ENCODE results near the gene GK2. TPM values are rescaled to one million over a fixed set of nuclear protein-coding genes. Genes with fewer than 3 reads are reported as not detected.

GK2 gene
- not detected in 2 replicates for total RNA-seq

DNA sequence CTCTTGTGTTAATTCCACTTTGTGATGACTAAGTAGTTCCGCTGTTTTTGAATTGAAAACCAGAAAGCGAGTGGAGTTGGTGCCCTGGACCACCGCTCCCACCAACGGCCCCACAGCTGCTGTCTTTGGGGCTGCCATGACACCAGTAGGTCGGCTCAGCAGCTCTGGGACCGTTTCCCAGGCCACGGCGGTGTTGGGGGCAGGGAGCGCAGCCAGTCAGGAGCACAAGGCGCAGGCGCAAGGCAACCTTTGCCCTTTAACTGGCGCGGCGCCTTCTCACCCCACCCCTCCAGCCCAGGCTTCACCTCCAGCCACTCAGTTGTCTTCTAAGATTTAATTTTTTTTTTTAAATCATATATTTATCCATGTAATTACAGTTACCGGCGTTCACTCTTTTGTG lies at the start of gene GK2:
Gene GK2 (minus strand): TSS at position 166 of the 400 bp plus-strand sequence. CDS start 28 bp downstream, at position 138.

Other genes with a start within 250 kb of the GK2 start
- gene NAA11, start 82.2 kb downstream of the GK2 start, total RNA-seq: not detected in 2 replicates

Data from tracheal epithelial cell (primary cell).